SH-SY5Y (cell line): ENCODE results near the gene RELB.

Experiments used
- GATA2 ChIP-seq: IDR thresholded peaks from 2 replicates; pipeline ENCODE4 v1.6.1; 2011; ENCODE audit warnings: mild to moderate bottlenecking, low read depth, low read length
- GATA3 ChIP-seq: IDR thresholded peaks from 2 replicates; pipeline ENCODE4 v1.6.1; 2011; ENCODE audit warnings: low read depth, mild to moderate bottlenecking, low read length, moderate library complexity

GRCh38 chr19:44974857-44975256, 26.4 kb upstream of the RELB start:
- TF ChIP-seq GATA2 = no peak
- TF ChIP-seq GATA3 = no peak
